ENCODE data around the gene DGKK.
"Not testable (repeated sequence)": the region's sequence is repeated elsewhere in the genome, so short reads cannot be mapped to it uniquely, and the experiment has no call there.

The DGKK gene

DNA sequence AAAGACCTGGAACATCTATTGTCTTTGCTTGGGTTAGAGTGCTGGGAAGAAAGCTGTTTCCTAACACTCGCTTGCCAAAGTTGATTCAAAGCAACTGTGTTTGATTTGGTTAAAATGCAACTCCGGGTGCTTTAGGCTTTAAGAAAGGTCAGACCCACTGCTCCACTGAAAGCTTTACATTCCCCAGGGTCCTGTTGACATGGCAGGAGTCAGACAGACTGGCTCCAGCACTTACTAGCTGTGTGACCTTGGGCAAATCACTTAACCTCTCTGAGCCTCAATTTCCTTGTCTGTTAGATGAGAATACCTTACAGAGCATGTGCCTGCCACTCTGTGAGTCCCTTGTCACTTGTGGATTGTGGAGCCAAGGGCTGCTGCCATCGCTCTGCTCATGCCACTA lies 39.0 kb downstream of the DGKK start:
- DNase-seq (ENCODE audit: low spot score): no peak

GRCh38 chrX:50430917-50431575 lies 39.6 kb downstream of the DGKK start:
- DNase-seq (ENCODE audit: low spot score): no peak

DNA sequence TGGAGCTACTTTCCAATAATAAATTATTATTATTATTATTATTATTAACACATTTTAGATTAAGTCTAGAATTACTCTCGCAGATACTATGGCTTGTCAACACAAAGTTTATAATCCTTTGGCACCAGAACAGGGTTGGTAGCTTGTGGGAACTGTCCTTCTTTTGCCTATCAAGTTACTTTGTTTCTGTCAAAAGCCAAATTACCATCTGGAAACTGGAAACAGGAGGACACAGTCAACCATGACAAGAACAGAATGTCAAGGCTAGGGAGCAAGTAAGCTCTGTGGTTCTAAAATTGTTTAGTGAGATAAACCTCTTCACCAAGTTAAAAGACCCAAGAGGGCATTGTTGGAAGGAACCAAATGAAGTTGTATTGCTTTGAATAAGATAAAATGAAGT lies 42.5 kb downstream of the DGKK start:
- DNase-seq (ENCODE audit: low spot score): no peak

DNA sequence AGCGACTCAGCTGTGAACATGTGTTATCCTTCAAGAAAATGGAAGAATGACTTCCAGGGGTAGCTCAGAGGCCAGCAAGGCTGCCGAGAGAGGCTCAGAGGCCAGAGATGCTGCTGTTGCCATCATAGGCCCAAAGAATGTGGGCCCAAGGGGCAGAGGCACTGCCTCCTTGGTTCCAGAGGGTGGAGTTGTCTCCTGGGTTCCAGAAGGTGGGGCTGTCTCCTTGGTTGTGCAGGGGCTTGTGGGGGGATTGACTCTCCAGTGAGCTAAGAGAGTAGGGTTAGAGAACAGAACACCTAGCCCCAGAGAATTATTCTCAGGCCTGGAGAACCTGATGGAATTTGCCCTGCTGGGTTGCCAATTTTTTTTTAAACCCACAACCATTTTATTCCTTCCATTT lies 62.6 kb downstream of the DGKK start:
- no peak for DNase-seq (ENCODE audit: low spot score)

- no peak for DNase-seq (ENCODE audit: low spot score)
These were observed 66.7 kb downstream of the DGKK start for GRCh38 chrX:50403903-50404302.

DNA sequence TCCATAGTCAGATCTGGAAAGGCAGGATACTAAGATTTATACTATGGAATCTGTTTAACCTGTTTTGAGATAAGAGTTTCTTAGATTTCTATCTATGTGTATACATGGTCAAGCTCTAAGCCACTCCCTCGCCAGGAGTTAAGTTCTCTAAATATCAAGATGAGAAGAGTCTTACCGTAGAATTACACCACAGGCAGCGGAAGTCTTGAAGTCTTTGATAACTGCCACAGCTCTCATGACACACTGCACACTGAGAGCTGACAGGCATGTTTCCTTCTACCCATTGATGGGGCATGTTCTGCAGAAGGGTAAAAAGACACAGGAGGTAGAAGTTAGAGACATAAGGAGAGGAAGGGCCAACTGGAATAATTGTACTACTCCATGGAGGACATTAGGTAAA lies 67.7 kb downstream of the DGKK start:
- DNase-seq (ENCODE audit: low spot score): no peak

DNA sequence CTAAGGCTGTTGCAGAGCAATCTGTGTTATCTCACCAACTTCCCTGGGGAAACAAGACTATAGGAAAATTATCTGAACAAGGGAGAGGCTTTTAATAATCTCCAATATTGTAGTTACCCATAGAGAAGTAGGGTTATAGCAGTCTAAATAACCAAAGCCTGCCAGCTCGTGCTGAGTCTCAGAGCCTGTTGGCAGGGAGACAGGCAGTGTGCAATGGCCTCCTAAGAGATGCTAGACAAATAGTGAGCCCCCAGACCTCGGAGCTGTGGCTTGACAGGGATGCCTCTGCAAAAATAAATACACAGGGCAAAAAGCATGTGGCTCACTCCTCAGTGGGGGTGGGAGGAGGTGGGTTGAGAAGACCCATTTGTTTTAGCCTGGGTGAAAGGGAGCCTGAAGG lies 76.7 kb downstream of the DGKK start:
- DNase-seq (ENCODE audit: low spot score): no peak

GRCh38 chrX:50386520-50386919 lies 84.1 kb downstream of the DGKK start:
- no peak for DNase-seq (ENCODE audit: low spot score)

DNA sequence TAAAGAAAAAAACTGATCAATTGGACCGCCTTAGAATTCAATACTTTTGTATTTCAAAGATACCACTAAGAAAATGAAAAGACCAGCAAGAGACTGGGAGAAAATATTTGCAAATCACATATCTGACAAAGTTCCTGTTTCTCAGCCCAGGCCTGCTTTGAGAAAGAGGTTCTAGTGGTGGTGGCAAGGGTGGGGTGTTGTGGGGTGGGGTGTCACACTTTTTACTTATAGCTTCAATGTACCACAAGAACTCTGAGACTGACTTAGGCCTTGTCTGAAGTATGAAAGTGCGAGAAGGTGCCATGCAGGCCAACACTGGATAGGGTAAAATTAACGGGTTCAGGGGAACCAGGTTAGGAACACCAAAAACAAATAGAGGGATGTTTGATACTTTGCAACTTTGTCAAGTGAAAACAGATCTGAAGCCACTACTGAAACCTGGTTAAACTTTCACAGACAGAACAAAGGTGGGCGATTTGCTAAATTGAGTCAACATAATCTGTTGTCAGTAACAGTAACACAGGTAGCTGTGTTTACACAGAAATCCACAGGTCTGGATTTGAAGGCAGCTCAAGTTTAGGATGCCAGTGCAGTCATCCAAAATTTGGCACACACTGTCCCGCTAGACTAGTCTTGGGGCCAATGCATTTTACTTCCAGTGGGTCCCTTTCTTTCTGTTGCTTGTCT lies 88.8 kb downstream of the DGKK start:
- DNase-seq (ENCODE audit: low spot score): no peak

DNA sequence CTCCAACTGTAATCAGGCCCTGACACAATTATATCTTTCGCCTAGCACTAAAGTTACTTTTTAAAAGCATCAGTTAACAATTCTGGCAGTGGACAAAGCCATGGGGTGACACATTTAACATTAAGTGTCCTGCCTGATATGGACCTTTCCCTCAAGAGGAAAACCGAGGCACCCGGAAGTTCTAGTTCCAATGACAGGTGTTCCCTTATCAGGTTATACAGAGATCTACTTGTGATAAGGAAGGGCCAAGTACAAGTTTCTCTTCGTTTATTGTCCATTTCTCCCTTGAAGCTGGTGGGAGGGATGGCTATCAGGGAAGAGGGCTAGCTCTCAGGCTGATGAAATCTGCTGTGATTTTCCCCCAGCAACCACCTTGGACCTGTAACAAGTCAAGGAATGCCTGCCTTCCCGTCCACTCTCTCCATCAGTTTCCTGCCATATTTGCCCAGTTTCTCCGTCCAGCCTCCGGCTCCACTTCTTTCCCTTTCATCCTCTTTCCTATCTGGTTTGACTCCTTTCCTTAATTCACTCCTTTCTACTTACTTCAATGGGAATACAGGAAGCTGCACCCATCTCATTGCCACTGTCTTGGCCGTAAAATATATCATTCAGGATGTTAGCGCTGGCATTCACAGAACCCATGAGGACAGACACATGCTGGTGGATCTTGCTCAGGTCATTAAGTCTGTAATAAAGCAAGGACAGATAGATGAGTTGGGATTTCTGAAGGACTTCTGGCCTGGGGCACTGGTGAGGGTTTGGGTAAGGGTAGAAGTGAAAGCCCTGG lies 95.0 kb downstream of the DGKK start:
- no peak for DNase-seq (ENCODE audit: low spot score)

DNA sequence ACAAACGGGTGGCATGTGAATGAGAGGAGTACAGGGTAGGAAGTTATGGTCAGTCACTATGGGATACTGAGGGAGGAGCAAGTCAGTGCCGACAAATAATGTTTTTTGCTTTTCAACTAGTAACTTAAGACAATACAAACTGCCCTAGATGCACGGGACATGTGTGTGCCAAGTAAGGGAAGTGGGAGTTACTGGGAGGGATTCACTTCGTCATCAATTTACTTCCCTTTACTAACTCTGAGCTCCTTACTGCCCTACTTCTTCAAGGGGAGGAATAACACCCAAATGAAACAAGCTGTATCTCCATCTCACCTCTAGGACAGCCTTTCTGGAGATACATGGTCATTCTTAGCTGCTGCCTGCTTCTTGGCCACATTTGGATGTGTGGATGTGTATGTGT lies 97.7 kb downstream of the DGKK start:
- DNase-seq (ENCODE audit: low spot score): no peak

DNA sequence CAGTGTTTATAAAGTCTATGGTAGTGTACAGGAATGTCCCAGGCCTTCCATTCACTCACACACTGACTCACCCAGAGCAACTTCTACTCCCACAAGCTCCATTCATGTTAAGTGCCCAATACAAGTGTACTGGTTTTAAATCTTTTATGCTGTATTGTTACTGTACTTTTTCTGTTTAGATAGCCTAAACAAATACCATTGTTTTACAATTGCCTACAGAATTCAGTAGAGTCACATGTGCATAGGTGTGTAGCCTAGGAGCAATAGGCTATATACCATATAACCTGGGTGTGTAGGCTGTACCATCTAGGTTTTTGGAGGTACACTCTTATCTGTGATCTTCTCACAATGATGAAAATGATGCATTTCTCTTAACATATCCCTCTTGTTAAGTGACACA lies 126.7 kb downstream of the DGKK start:
- DNase-seq (ENCODE audit: low spot score): no peak

GRCh38 chrX:50333308-50333707 lies 137.3 kb downstream of the DGKK start:
- DNase-seq (ENCODE audit: low spot score): no peak

DNA sequence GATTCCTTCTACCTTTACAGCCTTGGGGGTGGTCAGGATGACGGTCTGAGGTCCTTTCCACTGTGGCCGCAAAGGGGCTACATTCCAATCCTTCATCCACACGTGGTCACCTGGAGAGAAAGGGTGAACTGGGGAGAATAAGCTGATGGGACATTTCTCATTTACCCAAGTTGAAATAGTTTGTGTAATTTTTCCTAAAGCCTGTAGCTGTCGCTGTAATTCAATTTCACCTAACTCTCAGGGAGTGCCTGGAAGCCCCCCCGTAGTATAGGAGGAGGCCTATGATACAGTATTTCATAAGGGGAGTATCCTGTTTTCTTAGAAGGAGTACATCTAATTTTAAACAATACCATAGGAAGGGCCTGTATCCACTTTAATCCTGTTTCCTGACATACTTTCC lies 138.0 kb downstream of the DGKK start:
- DNase-seq (ENCODE audit: low spot score): not testable (repeated sequence)

- DNase-seq (ENCODE audit: low spot score): no peak
These were observed 143.4 kb downstream of the DGKK start for GRCh38 chrX:50327235-50327634.
